Panc1 (cell line): ENCODE measurements around the gene PITX2. TPM values are rescaled to one million over a fixed set of nuclear protein-coding genes. Genes with fewer than 3 reads are reported as not detected.

Source experiments
- ATAC-seq: fragments of 200-7000 bp; cut with Tn5 transposase; 2 replicates; pipeline ENCODE4 v1.9.1; 2020; ENCODE audit warnings: mild to moderate bottlenecking, moderate library complexity
- BruUV-seq: library from RNA; stranded (reverse); fragments of 400-500 nt; replicated peaks from 2 replicates; lab custom pipeline; 2021; lab: Mats Ljungman, UMichigan
- CTCF ChIA-PET: fragments of 300-600 bp; sonication (Branson Sonifier 250); formaldehyde crosslinking; loops from one replicate; lab custom pipeline; 2022; ENCODE audit warnings: antibody characterized with exemption; lab: Charles Lee
- POLR2A ChIA-PET: fragments of 300-600 bp; sonication (Branson Sonifier 250); formaldehyde crosslinking; loops from one replicate; lab custom pipeline; 2022; ENCODE audit warnings: antibody characterized with exemption; lab: Charles Lee
- DNase-seq: peaks from one replicate; pipeline ENCODE4 v3.0.0-alpha.2; 2010; ENCODE audit warnings: low read depth, low spot score
- H3K27ac ChIP-seq: 2 replicates; pipeline ENCODE4 v1.5.1; 2011; ENCODE audit warnings: mild to moderate bottlenecking, low read length, inconsistent platforms
- H3K27me3 ChIP-seq: fragments of 200-500 bp; sonication (Bioruptor generic); 2 replicates; pipeline ENCODE4 v1.6.0; 2014; ENCODE audit warnings: low read length, inconsistent platforms; ENCODE audit not compliant: control insufficient read depth, insufficient read depth
- H3K36me3 ChIP-seq: fragments of 200-500 bp; sonication (Bioruptor generic); 2 replicates; pipeline ENCODE4 v1.5.1; 2014; ENCODE audit warnings: inconsistent platforms, mild to moderate bottlenecking, low read length, moderate library complexity; ENCODE audit not compliant: control insufficient read depth, insufficient read depth
- H3K4me1 ChIP-seq: 2 replicates; pipeline ENCODE4 v1.5.1; 2011; ENCODE audit warnings: inconsistent platforms, mild to moderate bottlenecking, low read length, moderate library complexity; ENCODE audit not compliant: control insufficient read depth, insufficient read depth
- H3K4me3 ChIP-seq, 2 experiments: 2 replicates each; pipeline ENCODE4 v1.5.1; 2011 to 2012; ENCODE audit warnings: low read depth in 2 of 2, low read length in 2 of 2, mild to moderate bottlenecking in 2 of 2, inconsistent platforms in 1 of 2, moderate library complexity in 1 of 2
- H3K9me3 ChIP-seq: fragments of 200-500 bp; sonication (Bioruptor generic); 2 replicates; pipeline ENCODE4 v1.5.1; 2014; ENCODE audit warnings: low read depth, mild to moderate bottlenecking, inconsistent platforms, low read length, moderate library complexity; ENCODE audit not compliant: control insufficient read depth, insufficient read depth
- POLR2AphosphoS5 ChIP-seq: IDR thresholded peaks from 2 replicates; pipeline ENCODE4 v1.6.1; 2012; ENCODE audit warnings: mild to moderate bottlenecking, low read depth, low read length, moderate library complexity
- REST ChIP-seq, 2 experiments: IDR thresholded peaks; 2 replicates each; pipeline ENCODE4 v1.6.1; 2011 to 2012; ENCODE audit warnings: low read depth in 2 of 2, control low read depth in 1 of 2, low read length in 1 of 2, mild to moderate bottlenecking in 1 of 2, moderate library complexity in 1 of 2; ENCODE audit not compliant: insufficient read depth in 1 of 2
- SIN3A ChIP-seq: IDR thresholded peaks from 2 replicates; pipeline ENCODE4 v1.6.1; 2012; ENCODE audit warnings: low read depth, mild to moderate bottlenecking, low read length, moderate library complexity, borderline replicate concordance; ENCODE audit not compliant: insufficient read depth
- TCF7L2 ChIP-seq: IDR thresholded peaks from 2 replicates; pipeline ENCODE4 v1.6.1; 2011; ENCODE audit warnings: mild to moderate bottlenecking, low read depth, low read length, inconsistent platforms
- in situ Hi-C: cut with HindIII; loops from 2 replicates; pipeline ENCODE4 v1.10.0; 2016; ENCODE audit warnings: low sequenced_read_pairs, low pct_unique_long_range_greater_than_20kb
- intact Hi-C: fragments of 100-400 bp; cut with micrococcal nuclease; formaldehyde crosslinking; loops from one replicate; pipeline ENCODE4 v1.10.0; 2022; ENCODE audit not compliant: unreplicated experiment
- total RNA-seq: library from RNA; stranded (reverse); gene quantifications from one replicate; pipeline ENCODE4 v1.2.1, GENCODE V29; 2021; ENCODE audit not compliant: unreplicated experiment
- TF ChIP-seq, protein P1 (sequence below): fragments of 450-650 bp; IDR thresholded peaks from 2 replicates; pipeline ENCODE4 v1.5.1; 2017; ENCODE audit warnings: mild to moderate bottlenecking

Gene PITX2
- total RNA-seq, 1 experiment from 2014 or later, result 0.44 TPM

GRCh38 chr4:110609044-110609750, 13.7 kb downstream of the PITX2 start:
- in situ Hi-C loops, result no loop called here
- BruUV-seq, result no TSS peak
- DNase-seq, result no peak
- Histone ChIP-seq H3K9me3 (no peaks in the 10 kb centered on the region), H3K4me1 (no peaks in the 10 kb centered on the region), H3K27ac (no peak overlapping the region), H3K36me3 (no peaks in the 10 kb centered on the region), H3K27me3 (no peaks in the 10 kb centered on the region), H3K4me3 (no peak overlapping the region)
- ATAC-seq, result no peak
- intact Hi-C loops, result no loop called here
- ChIA-PET POLR2A (no interaction called here), CTCF (no interaction called here)
- TF ChIP-seq TCF7L2 (no peak), SIN3A (no peak)

DNA sequence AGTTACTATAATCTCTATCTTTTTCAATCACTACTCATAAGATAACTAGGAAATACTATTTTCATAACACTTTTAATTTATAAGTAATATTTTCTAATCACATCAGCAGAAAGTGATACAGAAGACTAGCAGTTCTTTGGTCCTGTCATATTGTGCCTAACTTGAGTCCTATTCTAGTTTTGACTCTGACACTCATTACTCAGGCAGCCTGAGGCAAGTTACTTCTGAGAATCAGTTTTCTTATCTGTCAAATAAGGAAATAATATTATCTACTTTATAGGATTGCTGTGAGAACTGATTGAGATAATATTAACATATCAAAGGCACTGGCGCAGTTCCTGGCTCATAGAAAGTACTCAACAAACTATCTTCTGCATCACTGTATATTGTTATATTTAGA, 17.8 kb downstream of the PITX2 start:
- H3K27me3 ChIP-seq, result no peaks in the 10 kb centered on the region
- BruUV-seq, result no TSS peak
- no peak for TF ChIP-seq REST (IDR thresholded peaks at IDR 0.05; ENCODE audit: insufficient read depth in 1 of 2, low read depth in 2 of 2, low read length in 1 of 2)
- no peak for TF ChIP-seq SIN3A
- no peak for TF ChIP-seq POLR2AphosphoS5
- TF ChIP-seq TCF7L2, result no peak
- TF ChIP-seq, protein P1, sequence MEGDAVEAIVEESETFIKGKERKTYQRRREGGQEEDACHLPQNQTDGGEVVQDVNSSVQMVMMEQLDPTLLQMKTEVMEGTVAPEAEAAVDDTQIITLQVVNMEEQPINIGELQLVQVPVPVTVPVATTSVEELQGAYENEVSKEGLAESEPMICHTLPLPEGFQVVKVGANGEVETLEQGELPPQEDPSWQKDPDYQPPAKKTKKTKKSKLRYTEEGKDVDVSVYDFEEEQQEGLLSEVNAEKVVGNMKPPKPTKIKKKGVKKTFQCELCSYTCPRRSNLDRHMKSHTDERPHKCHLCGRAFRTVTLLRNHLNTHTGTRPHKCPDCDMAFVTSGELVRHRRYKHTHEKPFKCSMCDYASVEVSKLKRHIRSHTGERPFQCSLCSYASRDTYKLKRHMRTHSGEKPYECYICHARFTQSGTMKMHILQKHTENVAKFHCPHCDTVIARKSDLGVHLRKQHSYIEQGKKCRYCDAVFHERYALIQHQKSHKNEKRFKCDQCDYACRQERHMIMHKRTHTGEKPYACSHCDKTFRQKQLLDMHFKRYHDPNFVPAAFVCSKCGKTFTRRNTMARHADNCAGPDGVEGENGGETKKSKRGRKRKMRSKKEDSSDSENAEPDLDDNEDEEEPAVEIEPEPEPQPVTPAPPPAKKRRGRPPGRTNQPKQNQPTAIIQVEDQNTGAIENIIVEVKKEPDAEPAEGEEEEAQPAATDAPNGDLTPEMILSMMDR, result no peak
- no peak overlapping the region for H3K4me3 ChIP-seq
- no peak overlapping the region for H3K27ac ChIP-seq
- in situ Hi-C loops, result no loop called here
- ChIA-PET POLR2A (no interaction called here), CTCF (no interaction called here)
- H3K4me1 ChIP-seq, result no peaks in the 10 kb centered on the region
- ATAC-seq, result no peak
- intact Hi-C loops, result no loop called here
- H3K9me3 ChIP-seq, result no peaks in the 10 kb centered on the region
- no peak for DNase-seq
- H3K36me3 ChIP-seq, result no peaks in the 10 kb centered on the region

GRCh38 chr4:110602061-110602460, 20.8 kb downstream of the PITX2 start:
- TF ChIP-seq POLR2AphosphoS5 (no peak), REST (IDR thresholded peaks at IDR 0.05; ENCODE audit: insufficient read depth in 1 of 2, low read depth in 2 of 2, low read length in 1 of 2) (no peak), SIN3A (no peak), TCF7L2 (no peak)
- TF ChIP-seq, protein P1, result no peak
- no TSS peak for BruUV-seq
- intact Hi-C loops, result no loop called here
- no peak for DNase-seq
- H3K27me3 ChIP-seq, result no peaks in the 10 kb centered on the region
- ChIA-PET CTCF (no interaction called here), POLR2A (no interaction called here)
- in situ Hi-C loops, result no loop called here
- H3K4me1 ChIP-seq, result no peaks in the 10 kb centered on the region
- no peaks in the 10 kb centered on the region for H3K9me3 ChIP-seq
- no peak for ATAC-seq
- no peak overlapping the region for H3K27ac ChIP-seq
- H3K4me3 ChIP-seq, result no peak overlapping the region
- no peaks in the 10 kb centered on the region for H3K36me3 ChIP-seq
